Measurements from ENCODE around the gene ECEL1.
"Not testable (repeated sequence)": the region's sequence is repeated elsewhere in the genome, so short reads cannot be mapped to it uniquely, and the experiment has no call there.

Gene ECEL1

GRCh38 chr2:232487385-232488096, at the start of gene ECEL1:
ECEL1 (minus strand) TSS chr2:232487834; CDS start chr2:232486653, 1,181 bp downstream.
- Histone ChIP-seq H3K9ac (peak within 1 kb of the TSS in 10 of 11 experiments; percentile 4 to 65 (median 36); a peak in 10 of 22 replicates), H3K4me2 (peak within 1 kb of the TSS; percentile 89 to 96 (median 94)), H3K4me3 (peak within 1 kb of the TSS; percentile 50 to 71 (median 61)), H3K36me3 (no peaks in the 10 kb centered on the region), H3K27me3 (peaks cover 62 to 86% (median 74%) of the 10 kb centered on the region in 11 experiments), H3K27ac (no peak within 1 kb of the TSS), H3K9me3 (replicated peaks in 1 of 11) (peaks cover 0 to 13% (median 8%) of the 10 kb centered on the region in 11 experiments; a peak in 11 of 22 replicates), H3K4me1 (peaks cover 6 to 26% (median 20%) of the 10 kb centered on the region in 10 experiments; a peak in 15 of 20 replicates), H4K20me1 (peaks cover 0 to 90% (median 51%) of the 10 kb centered on the region in 11 experiments; a peak in 18 of 22 replicates)
- no peak for TF ChIP-seq Cebpa-rat (IDR thresholded peaks at IDR 0.05)

GRCh38 chr2:232537079-232537478, 49.4 kb upstream of the ECEL1 start:
- peaks cover 0 to 19% (median 0%) of the 10 kb centered on the region in 11 experiments; a peak in 8 of 22 replicates for H4K20me1 ChIP-seq
- peaks cover 33 to 65% (median 49%) of the 10 kb centered on the region in 10 experiments for H3K4me1 ChIP-seq
- TF ChIP-seq Cebpa-rat (IDR thresholded peaks at IDR 0.05): no peak
- H3K9me3 ChIP-seq (replicated peaks in 1 of 11): peaks cover 0 to 12% (median 9%) of the 10 kb centered on the region in 11 experiments; a peak in 18 of 22 replicates
- no peak overlapping the region for H3K9ac ChIP-seq
- H3K36me3 ChIP-seq: no peaks in the 10 kb centered on the region
- H3K27ac ChIP-seq: no peak overlapping the region
- no peak overlapping the region for H3K4me3 ChIP-seq
- H3K4me2 ChIP-seq: no peak overlapping the region
- H3K27me3 ChIP-seq: no peaks in the 10 kb centered on the region

- H3K27ac ChIP-seq: no peak overlapping the region
- H3K4me1 ChIP-seq: peaks cover 38 to 65% (median 47%) of the 10 kb centered on the region in 10 experiments
- H3K9me3 ChIP-seq (replicated peaks in 1 of 11): peaks cover 0 to 12% (median 9%) of the 10 kb centered on the region in 11 experiments; a peak in 18 of 22 replicates
- peaks cover 0 to 13% (median 0%) of the 10 kb centered on the region in 11 experiments; a peak in 4 of 22 replicates for H4K20me1 ChIP-seq
- H3K9ac ChIP-seq: no peak overlapping the region
- H3K4me3 ChIP-seq: no peak overlapping the region
- H3K4me2 ChIP-seq: no peak overlapping the region
- H3K36me3 ChIP-seq: no peaks in the 10 kb centered on the region
- no peaks in the 10 kb centered on the region for H3K27me3 ChIP-seq
- no peak for TF ChIP-seq Cebpa-rat (IDR thresholded peaks at IDR 0.05)
These were observed 48.3 kb upstream of the ECEL1 start for GRCh38 chr2:232535761-232536530.

GRCh38 chr2:232534940-232535651, 47.5 kb upstream of the ECEL1 start:
- Histone ChIP-seq H3K36me3 (no peaks in the 10 kb centered on the region), H3K27me3 (no peaks in the 10 kb centered on the region), H3K4me1 (peaks cover 30 to 70% (median 54%) of the 10 kb centered on the region in 10 experiments), H3K9ac (no peak overlapping the region), H3K4me2 (peak overlapping the region in 5 of 11 experiments; percentile 2 to 81 (median 9); a peak in 8 of 22 replicates), H3K9me3 (replicated peaks in 1 of 11) (peaks cover 0 to 12% (median 9%) of the 10 kb centered on the region in 11 experiments; a peak in 18 of 22 replicates), H3K4me3 (no peak overlapping the region), H3K27ac (no peak overlapping the region), H4K20me1 (peaks cover 0 to 13% (median 0%) of the 10 kb centered on the region in 11 experiments; a peak in 4 of 22 replicates)
- no peak for TF ChIP-seq Cebpa-rat (IDR thresholded peaks at IDR 0.05)

GRCh38 chr2:232533944-232534710, 46.5 kb upstream of the ECEL1 start:
- no peak for TF ChIP-seq Cebpa-rat (IDR thresholded peaks at IDR 0.05)

GRCh38 chr2:232532821-232533220, 45.2 kb upstream of the ECEL1 start:
- not testable (repeated sequence) for H3K9ac ChIP-seq, H3K36me3 ChIP-seq, H3K27me3 ChIP-seq, H4K20me1 ChIP-seq, H3K27ac ChIP-seq, H3K4me3 ChIP-seq
- Histone ChIP-seq H3K9me3 (replicated peaks in 1 of 11) (peaks cover 0 to 12% (median 9%) of the 10 kb centered on the region in 11 experiments; a peak in 18 of 22 replicates), H3K4me1 (peaks cover 28 to 76% (median 61%) of the 10 kb centered on the region in 10 experiments), H3K4me2 (peak overlapping the region in 5 of 11 experiments; percentile 81 to 92 (median 84); a peak in 9 of 22 replicates)

More at GRCh38 chr2:232533944-232534710, 46.5 kb upstream of the ECEL1 start:
- H3K27me3 ChIP-seq: no peaks in the 10 kb centered on the region
- H3K27ac ChIP-seq: no peak overlapping the region
- peak overlapping the region in 3 of 11 experiments; percentile 5 to 81 (median 32); a peak in 2 of 22 replicates for H3K4me2 ChIP-seq
- peaks cover 0 to 9% (median 0%) of the 10 kb centered on the region in 11 experiments; a peak in 3 of 22 replicates for H4K20me1 ChIP-seq
- H3K4me3 ChIP-seq: no peak overlapping the region
- no peak overlapping the region for H3K9ac ChIP-seq
- H3K4me1 ChIP-seq: peaks cover 27 to 70% (median 57%) of the 10 kb centered on the region in 10 experiments
- H3K9me3 ChIP-seq (replicated peaks in 1 of 11): peaks cover 0 to 12% (median 9%) of the 10 kb centered on the region in 11 experiments; a peak in 18 of 22 replicates
- no peaks in the 10 kb centered on the region for H3K36me3 ChIP-seq

- Histone ChIP-seq H3K27ac (no peak overlapping the region), H4K20me1 (0 out of 22 replicates have a peak, but pooled peaks cover 0 to 4% (median 0%) of the 10 kb centered on the region in 11 experiments), H3K4me3 (no peak overlapping the region), H3K4me1 (peaks cover 24 to 80% (median 64%) of the 10 kb centered on the region in 10 experiments), H3K9me3 (replicated peaks in 1 of 11) (peaks cover 0 to 12% (median 9%) of the 10 kb centered on the region in 11 experiments; a peak in 18 of 22 replicates), H3K4me2 (peak overlapping the region in 8 of 11 experiments; percentile 19 to 92 (median 83); a peak in 12 of 22 replicates), H3K27me3 (no peaks in the 10 kb centered on the region), H3K9ac (no peak overlapping the region), H3K36me3 (no peaks in the 10 kb centered on the region)
- TF ChIP-seq Cebpa-rat (IDR thresholded peaks at IDR 0.05): no peak
These were observed 44.8 kb upstream of the ECEL1 start for GRCh38 chr2:232532419-232532818.

All from BLaER1 treated with 17β-estradiol and CSF1 and Interleukin-3, amounts not matched to agents 10 nM and 100 nM (cell line).